COLO668 (cell line): ENCODE measurements around the gene KIF18A.
A peak's percentile ranks its signal among the peaks of the same experiment; 100 is the strongest.
"Not testable (repeated sequence)": the region's sequence is repeated elsewhere in the genome, so short reads cannot be mapped to it uniquely, and the experiment has no call there.

Experiments
- DNase-seq: peaks from one replicate; lab custom pipeline; 2025; ENCODE audit not compliant: unreplicated experiment; lab: John Stamatoyannopoulos, UW

KIF18A gene

GRCh38 chr11:28107191-28107749, 686 bp downstream of the KIF18A start:
- DNase-seq, result peak; percentile 25

GRCh38 chr11:28106353-28107043, 1.5 kb downstream of the KIF18A start:
- DNase-seq, result no peak

GRCh38 chr11:28105869-28106268, 2.1 kb downstream of the KIF18A start:
- no peak for DNase-seq

- DNase-seq, result no peak
Measured at GRCh38 chr11:28104984-28105383, 3.0 kb downstream of the KIF18A start.

- DNase-seq, result no peak
Measured at GRCh38 chr11:28104425-28104824, 3.5 kb downstream of the KIF18A start.

- not testable (repeated sequence) for DNase-seq
Measured at GRCh38 chr11:28102300-28102699, 5.7 kb downstream of the KIF18A start.

- DNase-seq, result no peak
Measured at GRCh38 chr11:28100665-28101064, 7.3 kb downstream of the KIF18A start.

GRCh38 chr11:28099715-28100114, 8.2 kb downstream of the KIF18A start:
- DNase-seq, result no peak

- no peak for DNase-seq
Measured at GRCh38 chr11:28098257-28098656, 9.7 kb downstream of the KIF18A start.

- no peak for DNase-seq
Measured at GRCh38 chr11:28092786-28093185, 15.2 kb downstream of the KIF18A start.

- DNase-seq, result no peak
Measured at GRCh38 chr11:28090052-28090749, 17.8 kb downstream of the KIF18A start.

GRCh38 chr11:28089378-28089777, 18.6 kb downstream of the KIF18A start:
- DNase-seq, result no peak

GRCh38 chr11:28087693-28088092, 20.3 kb downstream of the KIF18A start:
- DNase-seq, result not testable (repeated sequence)

GRCh38 chr11:28087192-28087591, 20.8 kb downstream of the KIF18A start:
- DNase-seq, result not testable (repeated sequence)

GRCh38 chr11:28086569-28086968, 21.4 kb downstream of the KIF18A start:
- no peak for DNase-seq

GRCh38 chr11:28083118-28083517, 24.8 kb downstream of the KIF18A start:
- no peak for DNase-seq

GRCh38 chr11:28077521-28077920, 30.4 kb downstream of the KIF18A start:
- DNase-seq, result no peak

- no peak for DNase-seq
Measured at GRCh38 chr11:28072321-28072720, 35.6 kb downstream of the KIF18A start.

- DNase-seq, result no peak
Measured at GRCh38 chr11:28071305-28071704, 36.7 kb downstream of the KIF18A start.

- DNase-seq, result no peak
Measured at GRCh38 chr11:28058333-28058732, 49.6 kb downstream of the KIF18A start.

- no peak for DNase-seq
Measured at GRCh38 chr11:28054821-28055220, 53.1 kb downstream of the KIF18A start.
